B cell (primary cell): ENCODE results near the gene VAMP4. TPM values are rescaled to one million over a fixed set of nuclear protein-coding genes. Genes with fewer than 3 reads are reported as not detected.

ENCODE experiments used
- ATAC-seq: fragments of 200-7000 bp; cut with Tn5 transposase; one replicate; pipeline ENCODE4 v1.10.0; 2021; ENCODE audit warnings: low read depth, mild to moderate bottlenecking, moderate number of reproducible peaks, moderate library complexity
- CTCF ChIA-PET: fragments of 350-600 bp; sonication (Branson Sonifier 250); formaldehyde crosslinking; loops from one replicate; lab custom pipeline; 2021; ENCODE audit warnings: antibody characterized with exemption, inconsistent platforms; lab: Charles Lee
- POLR2A ChIA-PET: fragments of 350-600 bp; sonication (Branson Sonifier 250); formaldehyde crosslinking; loops from one replicate; lab custom pipeline; 2021; ENCODE audit warnings: antibody characterized with exemption; lab: Charles Lee
- DNase-seq: peaks from one replicate; pipeline ENCODE4 v3.0.0; 2013
- H2AFZ ChIP-seq: 2 replicates; pipeline ENCODE4 v1.6.1; 2012; ENCODE audit warnings: mild to moderate bottlenecking, low read depth, low read length; ENCODE audit not compliant: insufficient read depth, poor library complexity, severe bottlenecking
- H3K27ac ChIP-seq, 2 donors: 1 replicate in 1 of 2; 2 replicates in 1 of 2; pipeline ENCODE4 v1.5.1; 2012 to 2013; ENCODE audit warnings: low read length in 2 of 2, mild to moderate bottlenecking in 2 of 2, moderate library complexity in 1 of 2
- H3K27me3 ChIP-seq, 4 experiments: fragments of 200-600 bp in 1 of 4; sonication (generic) in 1 of 4; replicated peaks in 1 of 4; 1 replicate in 2 of 4; 2 replicates in 2 of 4; pipeline versions ENCODE4 v1.6.1 to v1.7.0; 2013 to 2016; ENCODE audit warnings: low read length in 3 of 4, mild to moderate bottlenecking in 2 of 4, mixed read lengths in 1 of 4, moderate library complexity in 1 of 4; ENCODE audit not compliant: insufficient read depth in 4 of 4, control insufficient read depth in 3 of 4; ENCODE audit errors: control extremely low read depth in 1 of 4
- H3K36me3 ChIP-seq, 2 experiments: replicated peaks in 1 of 2; 1 replicate in 1 of 2; 2 replicates in 1 of 2; pipeline versions ENCODE4 v1.6.1 to v1.7.1; 2013; ENCODE audit warnings: low read length in 1 of 2; ENCODE audit not compliant: insufficient read depth in 2 of 2, control insufficient read depth in 1 of 2; ENCODE audit errors: control extremely low read depth in 1 of 2, extremely low read depth in 1 of 2
- H3K4me1 ChIP-seq, 2 donors: fragments of 200-600 bp in 1 of 2; sonication (generic) in 1 of 2; 1 replicate in 1 of 2; 2 replicates in 1 of 2; pipeline versions ENCODE4 v1.5.1 to v1.6.1; 2013 to 2017; ENCODE audit warnings: low read length in 2 of 2; ENCODE audit not compliant: control insufficient read depth in 2 of 2, insufficient read depth in 2 of 2
- H3K4me2 ChIP-seq: replicated peaks from 2 replicates; pipeline ENCODE3; 2012; ENCODE audit warnings: mild to moderate bottlenecking, low read depth, low read length; ENCODE audit not compliant: poor library complexity, severe bottlenecking
- H3K4me3 ChIP-seq, 5 experiments: fragments of 200-600 bp in 1 of 5; sonication (generic) in 1 of 5; 1 replicate in 3 of 5; 2 replicates in 2 of 5; pipeline versions ENCODE4 v1.5.1 to v1.7.0; 2011 to 2016; ENCODE audit warnings: low read length in 4 of 5, mild to moderate bottlenecking in 4 of 5, low read depth in 2 of 5, control low read depth in 1 of 5, moderate library complexity in 1 of 5; ENCODE audit not compliant: insufficient read depth in 1 of 5; ENCODE audit errors: control extremely low read depth in 1 of 5, extremely low read depth in 1 of 5
- H3K79me2 ChIP-seq: fragments of 200-600 bp; sonication (generic); one replicate; pipeline ENCODE4 v1.6.0; 2016; ENCODE audit warnings: low read length; ENCODE audit not compliant: control insufficient read depth, insufficient read depth
- H3K9ac ChIP-seq: fragments of 200-600 bp; sonication (generic); 2 replicates; pipeline ENCODE4 v1.6.1; 2017; ENCODE audit warnings: mild to moderate bottlenecking, low read length, moderate library complexity
- H3K9me3 ChIP-seq, 3 donors: one replicate each; pipeline versions ENCODE4 v1.6.1 to v1.7.1; 2013; ENCODE audit warnings: low read length in 2 of 3; ENCODE audit not compliant: control insufficient read depth in 2 of 3, insufficient read depth in 1 of 3; ENCODE audit errors: control extremely low read depth in 1 of 3
- H4K20me1 ChIP-seq: 2 replicates; pipeline ENCODE4 v1.6.0; 2012; ENCODE audit warnings: mild to moderate bottlenecking, low read length; ENCODE audit not compliant: insufficient read depth, control insufficient read depth, poor library complexity, severe bottlenecking
- H3K27ac Mint-ChIP-seq: one replicate; pipeline ENCODE4 v1.8.0; 2021; ENCODE audit warnings: mixed read lengths
- H3K27me3 Mint-ChIP-seq: one replicate; pipeline ENCODE4 v1.8.0; 2021; ENCODE audit warnings: mixed read lengths
- H3K4me1 Mint-ChIP-seq: one replicate; pipeline ENCODE4 v1.8.0; 2021; ENCODE audit warnings: mixed read lengths
- H3K4me3 Mint-ChIP-seq: one replicate; pipeline ENCODE4 v1.8.0; 2021; ENCODE audit warnings: mixed read lengths
- H3K9me3 Mint-ChIP-seq: one replicate; pipeline ENCODE4 v1.8.0; 2022; ENCODE audit warnings: mixed read lengths; ENCODE audit not compliant: insufficient read depth
- EZH2 ChIP-seq: IDR thresholded peaks from 2 replicates; pipeline ENCODE4 v1.6.1; 2012; ENCODE audit warnings: borderline replicate concordance, low read depth, mild to moderate bottlenecking, moderate library complexity, low read length; ENCODE audit not compliant: insufficient read depth, poor library complexity, severe bottlenecking
- WGBS: methylation state at CpG from one replicate; pipeline ENCODE4 v1.1.5; 2013; ENCODE audit warnings: missing lambda C conversion rate; ENCODE audit not compliant: insufficient coverage; 5-methylcytosine and 5-hydroxymethylcytosine counted together
- intact Hi-C: fragments of 100-400 bp; cut with micrococcal nuclease; formaldehyde crosslinking; loops from one replicate; pipeline ENCODE4 v1.10.0; 2022
- polyA plus RNA-seq: library from polyadenylated mRNA; depleted of rRNA; stranded (reverse); fragments of >200 nt; gene quantifications from 2 replicates; pipeline ENCODE4 v1.2.3, GENCODE V29; 2012
- total RNA-seq, 2 donors: library from RNA; stranded (reverse); fragments of 120-200 nt in 1 of 2; gene quantifications; 1 replicate in 1 of 2; 2 replicates in 1 of 2; pipeline versions ENCODE4 v1.2.3 to v1.2.4, GENCODE V29; 2013 to 2022
- TF ChIP-seq, protein P1 (sequence below): fragments of 200-600 bp; IDR thresholded peaks from one replicate; pipeline ENCODE4 v1.8.0; 2022; ENCODE audit warnings: antibody characterized with exemption, mild to moderate bottlenecking

VAMP4 gene
- total and polyA plus RNA-seq, 2 donors (not counting 1 experiment from before 2014, with no cell fraction given), result 11.6 to 21.8 TPM

DNA sequence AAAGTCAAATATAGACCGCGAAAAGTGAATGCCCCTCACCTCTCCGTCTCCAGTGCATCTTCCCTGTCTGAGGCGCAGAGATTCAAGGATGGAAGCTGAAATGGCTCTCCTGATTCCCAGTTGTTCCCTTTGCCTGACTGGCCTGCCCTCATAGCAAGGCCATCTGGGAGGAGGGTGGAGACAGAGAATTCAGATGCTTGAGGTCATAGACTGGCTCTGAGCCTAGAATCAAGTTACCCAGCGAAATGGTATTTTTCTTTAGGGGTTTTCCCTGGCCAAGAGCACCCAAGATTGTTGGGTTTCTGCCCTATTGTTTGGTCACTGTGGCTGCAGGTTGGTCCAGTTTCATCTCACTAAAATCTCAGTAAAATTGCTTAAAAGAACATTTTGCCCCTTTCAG lies 46.8 kb upstream of the VAMP4 start:
- H4K20me1 ChIP-seq, result peaks cover 15% of the 10 kb centered on the region
- ATAC-seq (no peak), DNase-seq (no peak)
- no peak overlapping the region for H2AFZ ChIP-seq
- Mint-ChIP-seq H3K9me3 (no peaks in the 10 kb centered on the region), H3K4me1 (peaks cover 11% of the 10 kb centered on the region), H3K4me3 (no peak overlapping the region), H3K27ac (no peak overlapping the region), H3K27me3 (no peaks in the 10 kb centered on the region)
- ChIA-PET POLR2A (no interaction called here), CTCF (no interaction called here)
- WGBS, result 94% methylated on average over 5 of the region's 5 CpGs
- H3K9me3 ChIP-seq, result no peaks in the 10 kb centered on the region
- H3K4me2 ChIP-seq, result no peak overlapping the region
- peaks cover 19 to 94% of the 10 kb centered on the region in 2 experiments for H3K36me3 ChIP-seq
- H3K79me2 ChIP-seq, result peaks cover 31% of the 10 kb centered on the region
- H3K4me1 ChIP-seq, result peaks cover 6 to 9% of the 10 kb centered on the region in 2 donors
- TF ChIP-seq, protein P1, sequence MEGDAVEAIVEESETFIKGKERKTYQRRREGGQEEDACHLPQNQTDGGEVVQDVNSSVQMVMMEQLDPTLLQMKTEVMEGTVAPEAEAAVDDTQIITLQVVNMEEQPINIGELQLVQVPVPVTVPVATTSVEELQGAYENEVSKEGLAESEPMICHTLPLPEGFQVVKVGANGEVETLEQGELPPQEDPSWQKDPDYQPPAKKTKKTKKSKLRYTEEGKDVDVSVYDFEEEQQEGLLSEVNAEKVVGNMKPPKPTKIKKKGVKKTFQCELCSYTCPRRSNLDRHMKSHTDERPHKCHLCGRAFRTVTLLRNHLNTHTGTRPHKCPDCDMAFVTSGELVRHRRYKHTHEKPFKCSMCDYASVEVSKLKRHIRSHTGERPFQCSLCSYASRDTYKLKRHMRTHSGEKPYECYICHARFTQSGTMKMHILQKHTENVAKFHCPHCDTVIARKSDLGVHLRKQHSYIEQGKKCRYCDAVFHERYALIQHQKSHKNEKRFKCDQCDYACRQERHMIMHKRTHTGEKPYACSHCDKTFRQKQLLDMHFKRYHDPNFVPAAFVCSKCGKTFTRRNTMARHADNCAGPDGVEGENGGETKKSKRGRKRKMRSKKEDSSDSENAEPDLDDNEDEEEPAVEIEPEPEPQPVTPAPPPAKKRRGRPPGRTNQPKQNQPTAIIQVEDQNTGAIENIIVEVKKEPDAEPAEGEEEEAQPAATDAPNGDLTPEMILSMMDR, result no peak
- no peak for TF ChIP-seq EZH2
- no peak overlapping the region for H3K4me3 ChIP-seq
- H3K9ac ChIP-seq, result no peak overlapping the region
- intact Hi-C loops, result no loop called here
- H3K27ac ChIP-seq, result no peak overlapping the region
- H3K27me3 ChIP-seq, result no peaks in the 10 kb centered on the region

DNA sequence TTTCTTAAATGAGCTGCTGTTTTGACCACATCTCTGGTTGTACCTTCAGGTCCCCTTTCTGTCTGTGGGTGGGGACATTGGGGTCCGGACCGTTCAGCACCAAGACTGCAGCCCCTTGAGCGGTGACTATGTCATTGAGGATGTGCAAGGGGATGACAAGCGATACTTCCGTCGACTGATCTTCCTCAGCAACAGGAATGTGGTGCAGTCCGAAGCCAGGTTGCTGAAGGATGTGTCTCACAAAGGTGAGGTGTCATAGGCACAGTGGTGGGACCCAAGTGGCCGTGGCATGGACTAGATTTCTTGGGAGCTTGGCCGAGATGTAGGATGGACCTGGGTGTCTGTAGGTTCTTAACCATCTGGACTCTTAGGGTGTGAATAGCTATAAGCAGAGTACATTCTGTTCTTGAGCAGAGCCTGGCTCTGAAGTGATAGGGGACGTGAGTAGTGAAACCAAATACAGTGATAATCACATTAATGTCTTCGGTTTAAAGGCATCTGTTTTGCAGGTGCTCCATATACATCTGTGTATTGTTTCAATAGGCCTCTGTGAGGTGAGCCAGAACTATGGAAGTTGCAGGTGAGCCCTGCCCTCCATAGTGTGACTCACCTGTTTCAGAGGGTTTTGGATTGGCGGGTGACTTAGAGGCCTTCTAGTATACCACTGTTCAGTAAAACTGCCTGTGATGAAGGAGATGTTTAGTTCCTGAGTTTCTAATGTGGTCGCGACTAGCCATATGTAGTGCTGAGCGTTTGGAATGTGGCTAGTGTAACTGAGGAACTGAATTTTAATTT lies 46.0 kb upstream of the VAMP4 start:
- Histone ChIP-seq H3K27ac (no peak overlapping the region), H3K27me3 (no peaks in the 10 kb centered on the region), H3K36me3 (peaks cover 15 to 89% of the 10 kb centered on the region in 2 experiments), H3K4me3 (no peak overlapping the region), H3K4me2 (no peak overlapping the region), H4K20me1 (peaks cover 15% of the 10 kb centered on the region), H3K9me3 (no peaks in the 10 kb centered on the region), H3K79me2 (peaks cover 39% of the 10 kb centered on the region), H3K9ac (no peak overlapping the region), H3K4me1 (peaks cover 8 to 11% of the 10 kb centered on the region in 2 donors), H2AFZ (no peak overlapping the region)
- peaks cover 19% of the 10 kb centered on the region for H3K4me1 Mint-ChIP-seq
- no peak for TF ChIP-seq EZH2
- TF ChIP-seq, protein P1, result no peak
- intact Hi-C loops, result no loop called here
- DNase-seq, result no peak
- no peaks in the 10 kb centered on the region for H3K9me3 Mint-ChIP-seq
- WGBS, result 99% methylated on average over 11 of the region's 15 CpGs
- ATAC-seq, result no peak
- POLR2A ChIA-PET, result no interaction called here
- H3K27me3 Mint-ChIP-seq, result no peaks in the 10 kb centered on the region
- no peak overlapping the region for H3K4me3 Mint-ChIP-seq
- CTCF ChIA-PET, result no interaction called here
- no peak overlapping the region for H3K27ac Mint-ChIP-seq
